Measurements from ENCODE around the gene PLA2R1.
"Not testable (repeated sequence)": the region's sequence is repeated elsewhere in the genome, so short reads cannot be mapped to it uniquely, and the experiment has no call there.

Gene PLA2R1

GRCh38 chr2:160063271-160063670 lies 856 bp upstream of the PLA2R1 start:
- DNase-seq = no peak

- DNase-seq = no peak
These were observed 497 bp downstream of the PLA2R1 start for GRCh38 chr2:160061944-160062291.

GRCh38 chr2:160061533-160061932 lies 882 bp downstream of the PLA2R1 start:
- no peak for DNase-seq

- DNase-seq = no peak
These were observed 2.1 kb downstream of the PLA2R1 start for GRCh38 chr2:160060297-160060696.

- no peak for DNase-seq
These were observed 5.1 kb downstream of the PLA2R1 start for GRCh38 chr2:160057356-160057755.

- no peak for DNase-seq
These were observed 6.7 kb downstream of the PLA2R1 start for GRCh38 chr2:160055726-160056108.

GRCh38 chr2:160054984-160055725 lies 7.3 kb downstream of the PLA2R1 start:
- no peak for DNase-seq

- DNase-seq = no peak
These were observed 8.5 kb downstream of the PLA2R1 start for GRCh38 chr2:160053946-160054345.

- no peak for DNase-seq
These were observed 9.9 kb downstream of the PLA2R1 start for GRCh38 chr2:160052531-160052930.

- DNase-seq = no peak
These were observed 11.0 kb downstream of the PLA2R1 start for GRCh38 chr2:160051371-160051800.

GRCh38 chr2:160050147-160050546 lies 12.3 kb downstream of the PLA2R1 start:
- no peak for DNase-seq

- DNase-seq = no peak
These were observed 16.7 kb downstream of the PLA2R1 start for GRCh38 chr2:160045703-160046210.

GRCh38 chr2:160044728-160045127 lies 17.7 kb downstream of the PLA2R1 start:
- DNase-seq = no peak

- no peak for DNase-seq
These were observed 19.1 kb downstream of the PLA2R1 start for GRCh38 chr2:160043265-160043664.

GRCh38 chr2:160042054-160042453 lies 20.4 kb downstream of the PLA2R1 start:
- DNase-seq = no peak

- DNase-seq = no peak
These were observed 21.3 kb downstream of the PLA2R1 start for GRCh38 chr2:160041091-160041490.

GRCh38 chr2:160039166-160039903 lies 23.1 kb downstream of the PLA2R1 start:
- DNase-seq = no peak

- DNase-seq = not testable (repeated sequence)
These were observed 23.8 kb downstream of the PLA2R1 start for GRCh38 chr2:160038662-160039061.

- no peak for DNase-seq
These were observed 25.7 kb downstream of the PLA2R1 start for GRCh38 chr2:160036736-160037135.

- DNase-seq = no peak
These were observed 27.3 kb downstream of the PLA2R1 start for GRCh38 chr2:160035125-160035524.

- DNase-seq = no peak
These were observed 28.0 kb downstream of the PLA2R1 start for GRCh38 chr2:160034396-160034795.

- no peak for DNase-seq
These were observed 28.6 kb downstream of the PLA2R1 start for GRCh38 chr2:160033732-160034392.

- DNase-seq = no peak
These were observed 33.2 kb downstream of the PLA2R1 start for GRCh38 chr2:160029270-160029628.
